AG04449 (cell line): ENCODE results near the gene C22orf31.
"Not testable (repeated sequence)": the region's sequence is repeated elsewhere in the genome, so short reads cannot be mapped to it uniquely, and the experiment has no call there.

Experiments used
- CTCF ChIA-PET: fragments of 350-600 bp; formaldehyde crosslinking; extraction: SDS; loops from one replicate; lab custom pipeline; 2021; ENCODE audit warnings: antibody characterized with exemption; lab: Yijun Ruan, JAX
- POLR2A ChIA-PET: fragments of 400-600, 350-600 bp; formaldehyde crosslinking; extraction: SDS; loops from one replicate; lab custom pipeline; 2020; ENCODE audit warnings: antibody characterized with exemption, inconsistent platforms; lab: Yijun Ruan, JAX
- DNase-seq: peaks from one replicate; pipeline ENCODE4 v3.0.0-alpha.2; 2010; ENCODE audit warnings: low read depth, low spot score
- H3K4me3 ChIP-seq: 2 replicates; pipeline ENCODE4 v1.5.1; 2011; ENCODE audit warnings: low read depth, mild to moderate bottlenecking, control low read depth, low read length
- TF ChIP-seq, protein P1 (sequence below): IDR thresholded peaks from one replicate; pipeline ENCODE4 v1.5.1; 2011; ENCODE audit warnings: mild to moderate bottlenecking, moderate library complexity, low read length, control low read depth, inconsistent platforms; ENCODE audit not compliant: insufficient read depth; ENCODE audit errors: missing control alignments

Gene C22orf31

DNA sequence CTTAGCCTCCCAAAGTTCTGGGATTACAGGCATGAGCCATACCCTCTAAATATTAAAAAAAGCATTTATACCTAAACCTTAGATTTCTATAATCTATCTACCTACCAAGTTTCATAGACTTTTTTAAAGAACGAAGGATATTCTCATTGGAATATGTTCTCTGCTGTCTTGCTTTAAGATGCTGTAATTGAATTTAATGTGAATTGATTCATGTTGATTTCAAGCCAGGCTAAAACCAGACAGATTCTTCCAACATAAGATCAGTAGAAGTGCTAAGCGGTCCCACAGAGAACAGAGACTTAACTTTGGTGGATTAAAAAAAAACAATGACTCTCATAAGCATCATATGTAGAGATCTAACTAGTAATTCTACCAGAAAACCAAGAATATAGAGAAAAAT is 25.4 kb upstream of the C22orf31 start:
- TF ChIP-seq, protein P1, sequence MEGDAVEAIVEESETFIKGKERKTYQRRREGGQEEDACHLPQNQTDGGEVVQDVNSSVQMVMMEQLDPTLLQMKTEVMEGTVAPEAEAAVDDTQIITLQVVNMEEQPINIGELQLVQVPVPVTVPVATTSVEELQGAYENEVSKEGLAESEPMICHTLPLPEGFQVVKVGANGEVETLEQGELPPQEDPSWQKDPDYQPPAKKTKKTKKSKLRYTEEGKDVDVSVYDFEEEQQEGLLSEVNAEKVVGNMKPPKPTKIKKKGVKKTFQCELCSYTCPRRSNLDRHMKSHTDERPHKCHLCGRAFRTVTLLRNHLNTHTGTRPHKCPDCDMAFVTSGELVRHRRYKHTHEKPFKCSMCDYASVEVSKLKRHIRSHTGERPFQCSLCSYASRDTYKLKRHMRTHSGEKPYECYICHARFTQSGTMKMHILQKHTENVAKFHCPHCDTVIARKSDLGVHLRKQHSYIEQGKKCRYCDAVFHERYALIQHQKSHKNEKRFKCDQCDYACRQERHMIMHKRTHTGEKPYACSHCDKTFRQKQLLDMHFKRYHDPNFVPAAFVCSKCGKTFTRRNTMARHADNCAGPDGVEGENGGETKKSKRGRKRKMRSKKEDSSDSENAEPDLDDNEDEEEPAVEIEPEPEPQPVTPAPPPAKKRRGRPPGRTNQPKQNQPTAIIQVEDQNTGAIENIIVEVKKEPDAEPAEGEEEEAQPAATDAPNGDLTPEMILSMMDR: no peak
- H3K4me3 ChIP-seq: no peak overlapping the region
- no peak for DNase-seq
- POLR2A ChIA-PET: no interaction called here
- CTCF ChIA-PET: no interaction called here

DNA sequence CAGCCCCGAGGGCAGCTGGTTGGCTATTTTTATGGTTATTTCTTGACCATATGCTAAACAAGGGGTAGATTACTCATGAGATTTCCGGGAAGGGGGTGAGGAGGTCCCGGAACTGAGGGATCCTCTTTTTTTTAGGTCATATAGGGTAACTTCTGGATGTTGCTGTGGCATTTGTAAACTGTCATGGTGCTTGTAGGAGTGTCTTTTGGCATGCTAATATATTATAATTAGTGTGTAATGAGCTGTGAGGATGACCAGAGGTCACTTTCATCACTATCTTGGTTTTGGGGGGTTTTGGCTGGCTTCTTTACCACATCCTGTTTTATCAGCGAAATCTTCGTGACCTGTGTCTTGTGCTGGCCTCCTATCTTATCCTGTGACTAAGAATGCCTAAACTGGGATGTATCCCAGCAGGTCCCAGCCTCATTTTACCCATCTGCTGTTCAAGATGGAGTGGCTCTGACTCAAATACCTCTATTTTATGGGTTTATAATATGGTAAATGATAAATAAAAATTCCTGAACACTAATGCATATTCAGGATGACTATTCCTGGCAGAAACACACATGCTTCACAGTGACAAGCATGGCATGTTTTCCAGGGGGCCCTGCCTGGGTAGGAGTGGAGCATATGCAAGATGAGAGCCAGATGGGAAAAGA is 22.4 kb upstream of the C22orf31 start:
- ChIA-PET CTCF (interaction anchor here (0.7 kb wide), 1 partner anchor 9 kb away, joined by 3 read pairs; no protein-coding TSS in a partner anchor), POLR2A (no interaction called here)
- TF ChIP-seq, protein P1: no peak
- DNase-seq: no peak
- no peak overlapping the region for H3K4me3 ChIP-seq

DNA sequence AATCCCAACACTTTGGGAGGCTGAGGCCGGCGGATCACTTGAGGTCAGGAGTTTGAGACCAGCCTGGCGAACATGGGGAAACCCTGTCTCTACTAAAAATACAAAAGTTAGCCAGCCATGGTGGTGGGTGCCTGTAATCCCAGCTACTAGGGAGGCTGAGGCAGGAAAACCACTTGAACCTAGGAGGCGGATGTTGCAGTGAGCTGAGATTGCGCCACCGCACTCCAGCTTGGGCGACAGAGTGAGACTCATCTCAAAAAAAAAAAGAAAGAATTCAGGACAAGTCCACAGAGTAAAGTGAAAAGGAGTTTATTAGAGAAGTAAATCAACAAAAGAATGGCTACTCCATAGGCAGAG is 21.9 kb upstream of the C22orf31 start:
- DNase-seq, H3K4me3 ChIP-seq, POLR2A ChIA-PET: not testable (repeated sequence)
- CTCF ChIA-PET: interaction anchor here (0.7 kb wide), 1 partner anchor 9 kb away, joined by 3 read pairs; no protein-coding TSS in a partner anchor

DNA sequence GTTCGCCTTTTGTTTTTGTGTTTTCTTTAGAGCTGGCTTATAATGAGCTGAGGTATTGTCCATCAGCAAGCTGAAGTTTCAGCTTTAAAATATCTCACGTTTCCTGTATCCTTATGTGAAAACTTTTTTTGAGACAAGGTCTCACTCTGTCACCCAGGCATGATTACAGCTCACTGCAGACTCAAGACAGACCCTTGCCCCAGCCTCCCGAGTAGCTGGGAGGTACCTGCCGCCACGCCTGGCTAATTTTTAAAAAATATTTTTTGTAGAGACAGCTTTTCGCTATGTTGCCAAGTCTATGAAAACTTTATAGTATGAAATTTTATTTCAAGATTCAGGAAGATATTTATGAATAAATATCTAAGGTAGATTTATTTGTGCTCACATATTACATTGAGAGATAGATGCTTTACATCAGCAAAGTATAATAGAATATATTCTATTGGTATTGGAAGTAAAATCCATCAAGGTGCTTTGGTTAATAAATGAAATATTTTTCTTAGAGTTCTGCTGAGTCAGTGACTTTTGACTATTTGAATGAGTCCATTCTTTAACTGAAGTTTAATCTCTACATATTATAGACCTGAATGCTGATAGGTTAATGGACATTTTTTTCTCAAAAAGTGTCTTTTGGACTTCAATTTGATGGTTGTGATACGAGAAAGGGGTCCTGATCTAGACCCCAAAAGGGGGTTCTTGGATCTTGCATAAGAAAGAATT is 21.4 kb upstream of the C22orf31 start:
- CTCF ChIA-PET: interaction anchor here (0.9 to 1.5 kb wide), 4 partner anchors 9 to 483 kb away, joined by 3 to 4 read pairs (median 3); no protein-coding TSS in a partner anchor
- POLR2A ChIA-PET: no interaction called here
- TF ChIP-seq, protein P1: no peak
- no peak overlapping the region for H3K4me3 ChIP-seq
- DNase-seq: no peak

DNA sequence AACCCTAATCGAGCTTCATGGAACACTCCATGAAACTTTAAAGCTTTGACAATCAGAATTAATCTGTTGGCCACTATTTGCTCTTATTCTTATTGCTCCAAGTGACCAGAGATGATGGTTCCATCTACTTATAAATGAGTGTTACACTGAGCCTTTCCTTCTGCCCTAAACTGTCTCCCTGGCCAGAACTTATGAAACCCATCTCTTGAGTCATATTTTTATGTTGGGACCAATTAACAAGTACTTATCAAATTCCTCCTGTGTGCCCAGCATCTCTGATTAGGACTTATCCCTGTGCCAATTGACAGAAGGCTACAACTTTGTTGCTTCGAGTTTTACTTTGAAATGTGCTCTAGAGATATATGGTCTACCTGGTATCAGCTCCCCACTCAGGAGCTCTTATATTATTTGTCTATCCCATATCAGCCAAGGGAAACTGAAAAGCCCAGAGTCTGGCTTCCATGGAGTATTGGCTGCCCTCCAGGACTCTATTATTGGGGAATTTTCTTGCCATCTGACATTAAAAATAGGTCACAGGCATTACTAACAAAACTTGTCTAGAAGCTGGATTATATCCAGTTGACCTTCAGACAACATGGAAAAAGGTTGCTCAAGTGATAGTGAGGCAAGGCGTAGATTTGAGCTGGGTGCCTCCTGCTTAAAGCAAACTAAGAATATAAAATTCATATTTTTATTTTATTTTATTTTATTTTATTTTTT is 20.0 kb upstream of the C22orf31 start:
- TF ChIP-seq, protein P1: no peak
- H3K4me3 ChIP-seq: no peak overlapping the region
- CTCF ChIA-PET: interaction anchor here (1.0 to 1.5 kb wide), 3 partner anchors 9 to 72 kb away, joined by 3 to 4 read pairs (median 4); partner anchors contain the start of gene KREMEN1
- POLR2A ChIA-PET: no interaction called here
- DNase-seq: no peak

DNA sequence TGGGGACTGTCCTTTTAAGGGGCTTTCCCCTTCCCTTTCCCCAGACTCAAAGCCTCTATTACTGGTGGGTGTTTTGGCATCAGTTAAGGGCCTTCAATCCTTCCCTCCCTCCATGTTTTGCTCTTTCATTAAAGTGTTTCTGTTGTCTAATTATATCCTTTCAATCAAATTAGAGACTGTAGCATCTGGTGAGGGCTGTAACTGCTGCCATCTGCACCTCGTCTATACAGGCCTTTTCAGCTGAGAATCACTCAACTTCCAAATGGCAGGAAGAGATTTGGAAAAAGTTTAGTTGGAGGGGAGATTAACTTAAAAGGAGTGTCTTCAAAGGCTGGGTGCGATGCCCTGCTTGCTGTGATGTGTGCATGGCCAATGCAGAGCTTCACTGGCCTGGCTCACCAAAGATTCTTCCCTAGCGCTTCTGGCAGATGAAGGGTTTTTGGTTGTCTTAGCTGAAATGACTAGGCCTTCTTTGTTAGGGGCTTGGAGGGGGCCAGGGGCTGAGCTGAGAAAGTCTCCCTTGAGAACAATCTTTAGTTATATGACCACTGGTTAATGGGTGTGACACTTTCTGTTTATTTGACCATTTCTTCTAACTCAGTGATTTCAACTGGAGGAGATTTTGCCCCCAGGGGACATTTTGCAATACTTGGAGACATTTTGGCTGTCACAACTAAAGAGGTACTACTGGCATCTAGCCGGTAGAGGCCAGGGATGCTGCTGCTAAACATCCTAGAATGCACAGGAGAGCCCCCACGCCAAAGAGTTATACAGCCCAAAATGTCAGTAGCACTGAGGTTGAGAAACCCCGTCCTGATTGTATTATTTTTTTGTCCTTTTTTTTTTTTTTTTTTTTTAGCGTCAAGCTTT is 18.7 kb upstream of the C22orf31 start:
- POLR2A ChIA-PET: no interaction called here
- H3K4me3 ChIP-seq: no peak overlapping the region
- CTCF ChIA-PET: interaction anchor here (0.9 kb wide), 1 partner anchor 74 kb away, joined by 5 read pairs; no protein-coding TSS in a partner anchor
- no peak for DNase-seq
- TF ChIP-seq, protein P1: no peak
